ENCODE measurements around the gene PRDM16. TPM values are rescaled to one million over a fixed set of nuclear protein-coding genes. Genes with fewer than 3 reads are reported as not detected.

Gene PRDM16
- total and polyA plus RNA-seq, 2 of the 13 experiments (the other 11 are each of a cell fraction or from before 2014, with no cell fraction given) = 0.15 to 0.81 TPM

- no peak for TF ChIP-seq ZBTB8A (CRISPR knock-in tag; IDR thresholded peaks at IDR 0.05; ENCODE audit: borderline replicate concordance, low read depth)
- no peak for TF ChIP-seq PHB2 (IDR thresholded peaks at IDR 0.05; ENCODE audit: partially characterized antibody)
- TF ChIP-seq SPEN (CRISPR knock-in tag; IDR thresholded peaks at IDR 0.05; ENCODE audit: low read depth) = peak; percentile 70
- 0 out of 2 replicates have a peak, but pooled peaks have one; percentile 27 for TF ChIP-seq SNAPC4 (CRISPR knock-in tag; IDR thresholded peaks at IDR 0.05)
- no peak for TF ChIP-seq GABPA (IDR thresholded peaks at IDR 0.05; ENCODE audit: low read depth, low read length)
- no peak for TF ChIP-seq GABPA (CRISPR knock-in tag; IDR thresholded peaks at IDR 0.05; ENCODE audit: low read depth)
- TF ChIP-seq NCOA5 (CRISPR knock-in tag; IDR thresholded peaks at IDR 0.05) = no peak
- TF ChIP-seq RAD21 (CRISPR knock-in tag; IDR thresholded peaks at IDR 0.05) = 0 out of 2 replicates have a peak, but pooled peaks have one; percentile 4
- TF ChIP-seq KDM1A (CRISPR knock-in tag; IDR thresholded peaks at IDR 0.05) = peak; percentile 46; the same call in 1 of the 2 replicates
- no peak for TF ChIP-seq ZNF33B (CRISPR knock-in tag; IDR thresholded peaks at IDR 0.05)
- TF ChIP-seq BCLAF1 (IDR thresholded peaks at IDR 0.05) = no peak
- TF ChIP-seq SP5 (CRISPR knock-in tag; IDR thresholded peaks at IDR 0.05; ENCODE audit: borderline replicate concordance, low read depth) = peak; percentile 81
- no peak for TF ChIP-seq GPBP1L1 (CRISPR knock-in tag; IDR thresholded peaks at IDR 0.05)
- no peak for TF ChIP-seq ZNF230 (CRISPR knock-in tag; IDR thresholded peaks at IDR 0.05)
- TF ChIP-seq ZNF10 (CRISPR knock-in tag; IDR thresholded peaks at IDR 0.05; ENCODE audit: borderline replicate concordance, low read depth) = no peak
- TF ChIP-seq LRRFIP1 (CRISPR knock-in tag; conservative IDR thresholded peaks at IDR 0.05) = no peak
- TF ChIP-seq ZNF891 (CRISPR knock-in tag; IDR thresholded peaks at IDR 0.05) = peak; percentile 88
- no peak for TF ChIP-seq ZSCAN30 (CRISPR knock-in tag; IDR thresholded peaks at IDR 0.05)
Measured at GRCh38 chr1:3326516-3327388, 257.7 kb downstream of the PRDM16 start (continued).
